Measurements from ENCODE around the gene TTLL12. TPM values are rescaled to one million over a fixed set of nuclear protein-coding genes. Genes with fewer than 3 reads are reported as not detected.

The TTLL12 gene
- total and polyA plus RNA-seq, 2 experiments from 2014 or later = 46.7 to 147 TPM

DNA sequence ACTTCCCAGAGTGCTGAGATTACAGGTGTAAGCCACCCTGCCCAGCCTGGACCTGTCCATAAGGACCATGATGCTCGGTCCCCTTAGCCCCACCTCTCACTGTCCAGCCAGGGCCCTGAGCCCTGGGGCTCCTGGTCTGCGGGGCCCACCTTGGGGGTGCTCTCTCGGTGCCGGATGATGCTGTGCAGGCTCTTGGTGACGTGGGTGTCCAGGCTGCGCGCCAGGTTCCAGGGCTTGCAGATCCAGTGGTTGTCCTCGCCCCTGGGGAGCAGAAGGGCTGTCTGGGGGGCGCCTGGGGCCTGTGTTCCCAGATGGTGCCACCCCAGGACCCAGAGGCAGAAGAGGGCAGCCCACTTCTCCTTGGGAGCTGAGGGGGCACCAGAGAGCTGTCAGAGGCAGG lies 13.4 kb downstream of the TTLL12 start (continued):
- no peak for TF ChIP-seq CREB1 (CRISPR knock-in tag; IDR thresholded peaks at IDR 0.05; ENCODE audit: low read depth)

GRCh38 chr22:43172191-43172590 lies 14.7 kb downstream of the TTLL12 start:
- no peaks in the 10 kb centered on the region for H3K4me1 Mint-ChIP-seq
- no peak for TF ChIP-seq CTCF (conservative IDR thresholded peaks at IDR 0.05; ENCODE audit: low read depth in 2 of 2)
- no peak for TF ChIP-seq CREB1 (CRISPR knock-in tag; IDR thresholded peaks at IDR 0.05; ENCODE audit: low read depth)
- no peak for TF ChIP-seq STAT1 (IDR thresholded peaks at IDR 0.05; ENCODE audit: unreplicated experiment)
- no peak for TF ChIP-seq ZNF331 (CRISPR knock-in tag; IDR thresholded peaks at IDR 0.05; ENCODE audit: low read depth)
- no peak for TF ChIP-seq ETS1 (IDR thresholded peaks at IDR 0.05)
- no peak for TF ChIP-seq NANOG (IDR thresholded peaks at IDR 0.05; ENCODE audit: borderline replicate concordance)
- TF ChIP-seq EZH2 (IDR thresholded peaks at IDR 0.05; ENCODE audit: low read depth, unreplicated experiment) = no peak
- TF ChIP-seq, protein P1, sequence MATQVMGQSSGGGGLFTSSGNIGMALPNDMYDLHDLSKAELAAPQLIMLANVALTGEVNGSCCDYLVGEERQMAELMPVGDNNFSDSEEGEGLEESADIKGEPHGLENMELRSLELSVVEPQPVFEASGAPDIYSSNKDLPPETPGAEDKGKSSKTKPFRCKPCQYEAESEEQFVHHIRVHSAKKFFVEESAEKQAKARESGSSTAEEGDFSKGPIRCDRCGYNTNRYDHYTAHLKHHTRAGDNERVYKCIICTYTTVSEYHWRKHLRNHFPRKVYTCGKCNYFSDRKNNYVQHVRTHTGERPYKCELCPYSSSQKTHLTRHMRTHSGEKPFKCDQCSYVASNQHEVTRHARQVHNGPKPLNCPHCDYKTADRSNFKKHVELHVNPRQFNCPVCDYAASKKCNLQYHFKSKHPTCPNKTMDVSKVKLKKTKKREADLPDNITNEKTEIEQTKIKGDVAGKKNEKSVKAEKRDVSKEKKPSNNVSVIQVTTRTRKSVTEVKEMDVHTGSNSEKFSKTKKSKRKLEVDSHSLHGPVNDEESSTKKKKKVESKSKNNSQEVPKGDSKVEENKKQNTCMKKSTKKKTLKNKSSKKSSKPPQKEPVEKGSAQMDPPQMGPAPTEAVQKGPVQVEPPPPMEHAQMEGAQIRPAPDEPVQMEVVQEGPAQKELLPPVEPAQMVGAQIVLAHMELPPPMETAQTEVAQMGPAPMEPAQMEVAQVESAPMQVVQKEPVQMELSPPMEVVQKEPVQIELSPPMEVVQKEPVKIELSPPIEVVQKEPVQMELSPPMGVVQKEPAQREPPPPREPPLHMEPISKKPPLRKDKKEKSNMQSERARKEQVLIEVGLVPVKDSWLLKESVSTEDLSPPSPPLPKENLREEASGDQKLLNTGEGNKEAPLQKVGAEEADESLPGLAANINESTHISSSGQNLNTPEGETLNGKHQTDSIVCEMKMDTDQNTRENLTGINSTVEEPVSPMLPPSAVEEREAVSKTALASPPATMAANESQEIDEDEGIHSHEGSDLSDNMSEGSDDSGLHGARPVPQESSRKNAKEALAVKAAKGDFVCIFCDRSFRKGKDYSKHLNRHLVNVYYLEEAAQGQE (IDR thresholded peaks at IDR 0.05; ENCODE audit: unreplicated experiment) = no peak
- no peak for TF ChIP-seq EZH2phosphoT487 (IDR thresholded peaks at IDR 0.05; ENCODE audit: unreplicated experiment)
- TF ChIP-seq, protein P2, sequence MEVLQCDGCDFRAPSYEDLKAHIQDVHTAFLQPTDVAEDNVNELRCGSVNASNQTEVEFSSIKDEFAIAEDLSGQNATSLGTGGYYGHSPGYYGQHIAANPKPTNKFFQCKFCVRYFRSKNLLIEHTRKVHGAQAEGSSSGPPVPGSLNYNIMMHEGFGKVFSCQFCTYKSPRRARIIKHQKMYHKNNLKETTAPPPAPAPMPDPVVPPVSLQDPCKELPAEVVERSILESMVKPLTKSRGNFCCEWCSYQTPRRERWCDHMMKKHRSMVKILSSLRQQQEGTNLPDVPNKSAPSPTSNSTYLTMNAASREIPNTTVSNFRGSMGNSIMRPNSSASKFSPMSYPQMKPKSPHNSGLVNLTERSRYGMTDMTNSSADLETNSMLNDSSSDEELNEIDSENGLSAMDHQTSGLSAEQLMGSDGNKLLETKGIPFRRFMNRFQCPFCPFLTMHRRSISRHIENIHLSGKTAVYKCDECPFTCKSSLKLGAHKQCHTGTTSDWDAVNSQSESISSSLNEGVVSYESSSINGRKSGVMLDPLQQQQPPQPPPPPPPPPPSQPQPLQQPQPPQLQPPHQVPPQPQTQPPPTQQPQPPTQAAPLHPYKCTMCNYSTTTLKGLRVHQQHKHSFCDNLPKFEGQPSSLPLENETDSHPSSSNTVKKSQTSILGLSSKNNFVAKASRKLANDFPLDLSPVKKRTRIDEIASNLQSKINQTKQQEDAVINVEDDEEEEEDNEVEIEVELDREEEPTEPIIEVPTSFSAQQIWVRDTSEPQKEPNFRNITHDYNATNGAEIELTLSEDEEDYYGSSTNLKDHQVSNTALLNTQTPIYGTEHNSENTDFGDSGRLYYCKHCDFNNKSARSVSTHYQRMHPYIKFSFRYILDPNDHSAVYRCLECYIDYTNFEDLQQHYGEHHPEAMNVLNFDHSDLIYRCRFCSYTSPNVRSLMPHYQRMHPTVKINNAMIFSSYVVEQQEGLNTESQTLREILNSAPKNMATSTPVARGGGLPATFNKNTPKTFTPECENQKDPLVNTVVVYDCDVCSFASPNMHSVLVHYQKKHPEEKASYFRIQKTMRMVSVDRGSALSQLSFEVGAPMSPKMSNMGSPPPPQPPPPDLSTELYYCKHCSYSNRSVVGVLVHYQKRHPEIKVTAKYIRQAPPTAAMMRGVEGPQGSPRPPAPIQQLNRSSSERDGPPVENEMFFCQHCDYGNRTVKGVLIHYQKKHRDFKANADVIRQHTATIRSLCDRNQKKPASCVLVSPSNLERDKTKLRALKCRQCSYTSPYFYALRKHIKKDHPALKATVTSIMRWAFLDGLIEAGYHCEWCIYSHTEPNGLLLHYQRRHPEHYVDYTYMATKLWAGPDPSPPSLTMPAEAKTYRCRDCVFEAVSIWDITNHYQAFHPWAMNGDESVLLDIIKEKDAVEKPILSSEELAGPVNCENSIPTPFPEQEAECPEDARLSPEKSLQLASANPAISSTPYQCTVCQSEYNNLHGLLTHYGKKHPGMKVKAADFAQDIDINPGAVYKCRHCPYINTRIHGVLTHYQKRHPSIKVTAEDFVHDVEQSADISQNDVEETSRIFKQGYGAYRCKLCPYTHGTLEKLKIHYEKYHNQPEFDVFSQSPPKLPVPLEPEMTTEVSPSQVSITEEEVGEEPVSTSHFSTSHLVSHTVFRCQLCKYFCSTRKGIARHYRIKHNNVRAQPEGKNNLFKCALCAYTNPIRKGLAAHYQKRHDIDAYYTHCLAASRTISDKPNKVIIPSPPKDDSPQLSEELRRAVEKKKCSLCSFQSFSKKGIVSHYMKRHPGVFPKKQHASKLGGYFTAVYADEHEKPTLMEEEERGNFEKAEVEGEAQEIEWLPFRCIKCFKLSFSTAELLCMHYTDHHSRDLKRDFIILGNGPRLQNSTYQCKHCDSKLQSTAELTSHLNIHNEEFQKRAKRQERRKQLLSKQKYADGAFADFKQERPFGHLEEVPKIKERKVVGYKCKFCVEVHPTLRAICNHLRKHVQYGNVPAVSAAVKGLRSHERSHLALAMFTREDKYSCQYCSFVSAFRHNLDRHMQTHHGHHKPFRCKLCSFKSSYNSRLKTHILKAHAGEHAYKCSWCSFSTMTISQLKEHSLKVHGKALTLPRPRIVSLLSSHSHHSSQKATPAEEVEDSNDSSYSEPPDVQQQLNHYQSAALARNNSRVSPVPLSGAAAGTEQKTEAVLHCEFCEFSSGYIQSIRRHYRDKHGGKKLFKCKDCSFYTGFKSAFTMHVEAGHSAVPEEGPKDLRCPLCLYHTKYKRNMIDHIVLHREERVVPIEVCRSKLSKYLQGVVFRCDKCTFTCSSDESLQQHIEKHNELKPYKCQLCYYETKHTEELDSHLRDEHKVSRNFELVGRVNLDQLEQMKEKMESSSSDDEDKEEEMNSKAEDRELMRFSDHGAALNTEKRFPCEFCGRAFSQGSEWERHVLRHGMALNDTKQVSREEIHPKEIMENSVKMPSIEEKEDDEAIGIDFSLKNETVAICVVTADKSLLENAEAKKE (CRISPR knock-in tag; IDR thresholded peaks at IDR 0.05) = no peak
- no peak for TF ChIP-seq ZNF114 (CRISPR knock-in tag; IDR thresholded peaks at IDR 0.05)
- no peaks in the 10 kb centered on the region; the same call in 2 of the 3 replicates for H3K9me3 Mint-ChIP-seq
- Histone ChIP-seq H3K4me3 (no peak overlapping the region), H3K4me2 (no peak overlapping the region), H3K36me3 (ENCODE audit: insufficient read depth) (peaks cover 13% of the 10 kb centered on the region; the same call in 1 of the 2 replicates), H3K27me3 (ENCODE audit: insufficient read depth) (no peaks in the 10 kb centered on the region), H3K4me1 (ENCODE audit: insufficient read depth) (no peaks in the 10 kb centered on the region), H3F3A (replicated peaks; ENCODE audit: low read depth) (no peaks in the 10 kb centered on the region), H2AFZ (no peak overlapping the region), H4K20me1 (replicated peaks; ENCODE audit: insufficient read depth) (no peaks in the 10 kb centered on the region), H3K27ac (ENCODE audit: low read depth) (no peak overlapping the region), H3K9me2 (ENCODE audit: insufficient read depth) (no peaks in the 10 kb centered on the region), H3K79me2 (replicated peaks; ENCODE audit: insufficient read depth) (no peaks in the 10 kb centered on the region)
- H3K27me3 Mint-ChIP-seq (ENCODE audit: insufficient read depth, low read depth, poor library complexity) = peaks cover 4% of the 10 kb centered on the region
- ATAC-seq = no peak
- H3K4me3 Mint-ChIP-seq = no peak overlapping the region
- DNase-seq (ENCODE audit: low spot score) = no peak
- peaks cover 71% of the 10 kb centered on the region for H3K36me3 Mint-ChIP-seq (ENCODE audit: low read depth)
- H3K27ac Mint-ChIP-seq = no peak overlapping the region

All from GM23338 (cell line).